HCT116 (cell line): ENCODE data around the gene SLC38A8.

Experiments used
- SIN3A ChIP-seq: IDR thresholded peaks from 2 replicates; pipeline ENCODE4 v1.6.1; 2012; ENCODE audit warnings: low read depth
- YY1 ChIP-seq: IDR thresholded peaks from 2 replicates; pipeline ENCODE4 v1.6.1; 2011; ENCODE audit warnings: low read length, low read depth, moderate library complexity, mild to moderate bottlenecking; ENCODE audit not compliant: insufficient replicate concordance; ENCODE audit errors: extremely low read depth

DNA sequence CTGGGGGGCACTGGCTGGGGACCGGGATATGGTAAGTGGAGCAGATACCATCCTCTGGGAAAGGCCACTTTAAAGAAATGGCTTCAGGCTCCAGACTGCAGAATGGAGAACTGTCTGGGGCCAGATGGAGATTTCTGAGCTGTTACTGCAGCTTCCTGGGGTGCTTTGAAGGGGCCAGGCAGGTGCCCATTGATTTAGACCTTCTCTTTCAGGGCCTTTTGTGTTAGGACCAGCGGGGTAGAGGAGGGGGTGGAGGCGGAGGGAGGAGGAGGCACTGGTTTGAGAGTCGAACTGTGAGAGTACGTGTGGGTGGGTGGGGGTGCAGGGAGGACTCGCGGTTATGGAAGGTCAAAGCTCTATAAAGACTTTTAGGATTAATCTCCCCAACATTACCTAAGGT is 63.2 kb downstream of the SLC38A8 start:
- TF ChIP-seq YY1 (no peak), SIN3A (no peak)
